Stimulated activated memory B cell treated with anti-CD40 and anti-IgM and Interleukin-4, amounts not matched to agents 10 μg/mL and 1 μg/mL and 100 μg/mL, for 72 hours (primary cell): Measurements from ENCODE around the gene INVS.
A peak's percentile ranks its signal among the peaks of the same experiment; 100 is the strongest.
"Not testable (repeated sequence)": the region's sequence is repeated elsewhere in the genome, so short reads cannot be mapped to it uniquely, and the experiment has no call there.

Source experiments
- ATAC-seq: fragments of 150-1000 bp; cut with Tn5 transposase; 2 replicates; pipeline ENCODE4 v1.10.0; 2021
- H3K27ac Mint-ChIP-seq: one replicate; pipeline ENCODE4 v1.8.0; 2022; ENCODE audit warnings: mild to moderate bottlenecking, mixed read lengths
- H3K27me3 Mint-ChIP-seq: one replicate; pipeline ENCODE4 v1.8.0; 2022; ENCODE audit warnings: mixed read lengths
- H3K36me3 Mint-ChIP-seq: one replicate; pipeline ENCODE4 v1.8.0; 2022; ENCODE audit warnings: mixed read lengths
- H3K4me1 Mint-ChIP-seq: one replicate; pipeline ENCODE4 v1.8.0; 2022; ENCODE audit warnings: mixed read lengths
- H3K4me3 Mint-ChIP-seq: one replicate; pipeline ENCODE4 v1.8.0; 2022; ENCODE audit warnings: mild to moderate bottlenecking, moderate library complexity, mixed read lengths
- H3K9me3 Mint-ChIP-seq: one replicate; pipeline ENCODE4 v1.8.0; 2022; ENCODE audit warnings: mixed read lengths

Gene INVS

GRCh38 chr9:100098887-100099721 is at the start of gene INVS, which contains the start of gene ERP44:
Gene INVS, plus strand, starts transcription at chr9:100099243. Its CDS starts 5,279 bp downstream, at chr9:100104522.
Gene ERP44, minus strand, starts transcription at chr9:100099000. Its CDS starts 160 bp downstream, at chr9:100098840.
- peak; percentile 100 for ATAC-seq
- Mint-ChIP-seq H3K27ac (peak within 1 kb of the TSS; percentile 96), H3K4me1 (peaks cover 44% of the 10 kb centered on the region), H3K27me3 (no peaks in the 10 kb centered on the region), H3K9me3 (no peaks in the 10 kb centered on the region), H3K4me3 (peak within 1 kb of the TSS; percentile 98), H3K36me3 (no peaks in the 10 kb centered on the region)

- H3K36me3 Mint-ChIP-seq: peaks cover 56% of the 10 kb centered on the region
- H3K27ac Mint-ChIP-seq: no peak overlapping the region
- H3K4me3 Mint-ChIP-seq: no peak overlapping the region
- peaks cover 21% of the 10 kb centered on the region for H3K4me1 Mint-ChIP-seq
- no peak for ATAC-seq
- H3K27me3 Mint-ChIP-seq: no peaks in the 10 kb centered on the region
- H3K9me3 Mint-ChIP-seq: no peaks in the 10 kb centered on the region
Observed at GRCh38 chr9:100049551-100049950, 49.5 kb upstream of the INVS start.

GRCh38 chr9:100052375-100052774 is 46.7 kb upstream of the INVS start:
- no peak overlapping the region for H3K4me3 Mint-ChIP-seq
- H3K9me3 Mint-ChIP-seq: no peaks in the 10 kb centered on the region
- no peak for ATAC-seq
- peak overlapping the region; percentile 35 for H3K27ac Mint-ChIP-seq
- peaks cover 47% of the 10 kb centered on the region for H3K36me3 Mint-ChIP-seq
- H3K27me3 Mint-ChIP-seq: no peaks in the 10 kb centered on the region
- peaks cover 24% of the 10 kb centered on the region for H3K4me1 Mint-ChIP-seq

- peak overlapping the region; percentile 69 for H3K27ac Mint-ChIP-seq
- no peaks in the 10 kb centered on the region for H3K9me3 Mint-ChIP-seq
Observed at GRCh38 chr9:100056561-100056960, 42.5 kb upstream of the INVS start.

GRCh38 chr9:100057624-100058023 is 41.4 kb upstream of the INVS start:
- peak overlapping the region; percentile 69 for H3K27ac Mint-ChIP-seq
- no peak overlapping the region for H3K4me3 Mint-ChIP-seq
- no peak for ATAC-seq
- no peaks in the 10 kb centered on the region for H3K27me3 Mint-ChIP-seq
- peaks cover 29% of the 10 kb centered on the region for H3K36me3 Mint-ChIP-seq
- H3K9me3 Mint-ChIP-seq: no peaks in the 10 kb centered on the region
- peaks cover 39% of the 10 kb centered on the region for H3K4me1 Mint-ChIP-seq

More at GRCh38 chr9:100056561-100056960, 42.5 kb upstream of the INVS start:
- H3K4me3 Mint-ChIP-seq: no peak overlapping the region
- H3K4me1 Mint-ChIP-seq: peaks cover 39% of the 10 kb centered on the region
- no peak for ATAC-seq
- H3K36me3 Mint-ChIP-seq: peaks cover 31% of the 10 kb centered on the region
- no peaks in the 10 kb centered on the region for H3K27me3 Mint-ChIP-seq

- Mint-ChIP-seq H3K4me3 (peak overlapping the region; percentile 53), H3K36me3 (peaks cover 28% of the 10 kb centered on the region), H3K4me1 (peaks cover 38% of the 10 kb centered on the region), H3K27ac (peak overlapping the region; percentile 26), H3K9me3 (no peaks in the 10 kb centered on the region), H3K27me3 (no peaks in the 10 kb centered on the region)
- peak; percentile 86 for ATAC-seq
Observed at GRCh38 chr9:100058699-100059579, 40.1 kb upstream of the INVS start.

- not testable (repeated sequence) for H3K27ac Mint-ChIP-seq, H3K36me3 Mint-ChIP-seq, ATAC-seq, H3K9me3 Mint-ChIP-seq, H3K4me3 Mint-ChIP-seq, H3K27me3 Mint-ChIP-seq
- H3K4me1 Mint-ChIP-seq: peaks cover 38% of the 10 kb centered on the region
Observed at GRCh38 chr9:100062683-100063082, 36.4 kb upstream of the INVS start.

GRCh38 chr9:100063185-100063584 is 35.9 kb upstream of the INVS start:
- no peaks in the 10 kb centered on the region for H3K27me3 Mint-ChIP-seq
- no peak for ATAC-seq
- H3K36me3 Mint-ChIP-seq: peaks cover 6% of the 10 kb centered on the region
- H3K4me1 Mint-ChIP-seq: peaks cover 33% of the 10 kb centered on the region
- no peak overlapping the region for H3K27ac Mint-ChIP-seq
- H3K4me3 Mint-ChIP-seq: no peak overlapping the region
- H3K9me3 Mint-ChIP-seq: no peaks in the 10 kb centered on the region

- no peak overlapping the region for H3K4me3 Mint-ChIP-seq
- peaks cover 20% of the 10 kb centered on the region for H3K4me1 Mint-ChIP-seq
- no peaks in the 10 kb centered on the region for H3K9me3 Mint-ChIP-seq
- H3K27ac Mint-ChIP-seq: no peak overlapping the region
- ATAC-seq: no peak
- no peaks in the 10 kb centered on the region for H3K27me3 Mint-ChIP-seq
- H3K36me3 Mint-ChIP-seq: no peaks in the 10 kb centered on the region
Observed at GRCh38 chr9:100064872-100065581, 34.0 kb upstream of the INVS start.

GRCh38 chr9:100066539-100066938 is 32.5 kb upstream of the INVS start:
- H3K4me3 Mint-ChIP-seq: no peak overlapping the region
- no peaks in the 10 kb centered on the region for H3K36me3 Mint-ChIP-seq
- peak; percentile 51 for ATAC-seq
- H3K27me3 Mint-ChIP-seq: no peaks in the 10 kb centered on the region
- H3K4me1 Mint-ChIP-seq: peaks cover 27% of the 10 kb centered on the region
- H3K27ac Mint-ChIP-seq: peak overlapping the region; percentile 44
- no peaks in the 10 kb centered on the region for H3K9me3 Mint-ChIP-seq

- H3K4me1 Mint-ChIP-seq: peaks cover 27% of the 10 kb centered on the region
- not testable (repeated sequence) for H3K27me3 Mint-ChIP-seq, H3K27ac Mint-ChIP-seq, ATAC-seq, H3K36me3 Mint-ChIP-seq, H3K4me3 Mint-ChIP-seq, H3K9me3 Mint-ChIP-seq
Observed at GRCh38 chr9:100067990-100068389, 31.1 kb upstream of the INVS start.

- H3K9me3 Mint-ChIP-seq, H3K27me3 Mint-ChIP-seq, H3K27ac Mint-ChIP-seq, ATAC-seq, H3K36me3 Mint-ChIP-seq, H3K4me3 Mint-ChIP-seq: not testable (repeated sequence)
- H3K4me1 Mint-ChIP-seq: peaks cover 26% of the 10 kb centered on the region
Observed at GRCh38 chr9:100069068-100069467, 30.0 kb upstream of the INVS start.

GRCh38 chr9:100070104-100071041 is 28.7 kb upstream of the INVS start:
- Mint-ChIP-seq H3K4me3 (no peak overlapping the region), H3K36me3 (no peaks in the 10 kb centered on the region), H3K27me3 (no peaks in the 10 kb centered on the region), H3K27ac (no peak overlapping the region), H3K9me3 (no peaks in the 10 kb centered on the region), H3K4me1 (peaks cover 25% of the 10 kb centered on the region)
- ATAC-seq: no peak

- Mint-ChIP-seq H3K36me3 (peaks cover 1% of the 10 kb centered on the region), H3K9me3 (no peaks in the 10 kb centered on the region), H3K4me1 (peaks cover 26% of the 10 kb centered on the region), H3K27ac (no peak overlapping the region), H3K4me3 (no peak overlapping the region), H3K27me3 (no peaks in the 10 kb centered on the region)
- ATAC-seq: no peak
Observed at GRCh38 chr9:100071271-100071670, 27.8 kb upstream of the INVS start.
